NCI-H345 treated with DMSO at 0.1 percent for 48 hours (cell line): ENCODE results near the gene FASTKD2.

ENCODE experiments used
- DNase-seq: peaks from one replicate; lab custom pipeline; 2025; ENCODE audit not compliant: unreplicated experiment; lab: John Stamatoyannopoulos, UW

FASTKD2 gene

GRCh38 chr2:206765242-206766056, at the start of gene FASTKD2, which contains the start of gene MDH1B:
TSS of gene FASTKD2 (plus strand) at chr2:206765606. CDS start at chr2:206766694, 1,088 bp downstream.
TSS of gene MDH1B (minus strand) at chr2:206765328. CDS start at chr2:206765271, 57 bp downstream.
- DNase-seq = peak; percentile 96

- no peak for DNase-seq
Observed at GRCh38 chr2:206716623-206717022, 48.8 kb upstream of the FASTKD2 start.

GRCh38 chr2:206718296-206718695, 47.1 kb upstream of the FASTKD2 start, which contains the start of gene DYTN:
TSS of gene DYTN (minus strand) at chr2:206718396. CDS start at chr2:206718279, 117 bp downstream.
- DNase-seq = no peak

- no peak for DNase-seq
Observed at GRCh38 chr2:206721256-206721920, 44.0 kb upstream of the FASTKD2 start.

- no peak for DNase-seq
Observed at GRCh38 chr2:206723288-206723687, 42.1 kb upstream of the FASTKD2 start.

- DNase-seq = no peak
Observed at GRCh38 chr2:206727287-206727686, 38.1 kb upstream of the FASTKD2 start.

- no peak for DNase-seq
Observed at GRCh38 chr2:206728277-206729199, 36.9 kb upstream of the FASTKD2 start.

GRCh38 chr2:206733341-206733740, 32.1 kb upstream of the FASTKD2 start:
- DNase-seq = no peak

- DNase-seq = no peak
Observed at GRCh38 chr2:206736935-206737334, 28.5 kb upstream of the FASTKD2 start.

- no peak for DNase-seq
Observed at GRCh38 chr2:206739271-206739670, 26.1 kb upstream of the FASTKD2 start.

GRCh38 chr2:206740800-206741199, 24.6 kb upstream of the FASTKD2 start:
- no peak for DNase-seq

- no peak for DNase-seq
Observed at GRCh38 chr2:206756816-206757215, 8.6 kb upstream of the FASTKD2 start.

GRCh38 chr2:206764673-206765241, 649 bp upstream of the FASTKD2 start:
- no peak for DNase-seq

GRCh38 chr2:206766057-206766930, 888 bp downstream of the FASTKD2 start:
- no peak for DNase-seq

- no peak for DNase-seq
Observed at GRCh38 chr2:206774871-206775270, 9.5 kb downstream of the FASTKD2 start.

GRCh38 chr2:206776432-206776831, 11.0 kb downstream of the FASTKD2 start:
- DNase-seq = no peak

- DNase-seq = no peak
Observed at GRCh38 chr2:206780671-206781070, 15.3 kb downstream of the FASTKD2 start.

GRCh38 chr2:206783718-206784117, 18.3 kb downstream of the FASTKD2 start:
- no peak for DNase-seq

- no peak for DNase-seq
Observed at GRCh38 chr2:206784559-206785353, 19.4 kb downstream of the FASTKD2 start.
